Hematopoietic multipotent progenitor cell treated with erythropoietin and hydrocortisone succinate and interleukin-3 and kit ligand, for 4 days (in vitro differentiated cells): ENCODE measurements around the gene PHAF1.

ENCODE experiments used
- DNase-seq: peaks from one replicate; pipeline ENCODE4 v3.0.0-alpha.2; 2015

The PHAF1 gene

DNA sequence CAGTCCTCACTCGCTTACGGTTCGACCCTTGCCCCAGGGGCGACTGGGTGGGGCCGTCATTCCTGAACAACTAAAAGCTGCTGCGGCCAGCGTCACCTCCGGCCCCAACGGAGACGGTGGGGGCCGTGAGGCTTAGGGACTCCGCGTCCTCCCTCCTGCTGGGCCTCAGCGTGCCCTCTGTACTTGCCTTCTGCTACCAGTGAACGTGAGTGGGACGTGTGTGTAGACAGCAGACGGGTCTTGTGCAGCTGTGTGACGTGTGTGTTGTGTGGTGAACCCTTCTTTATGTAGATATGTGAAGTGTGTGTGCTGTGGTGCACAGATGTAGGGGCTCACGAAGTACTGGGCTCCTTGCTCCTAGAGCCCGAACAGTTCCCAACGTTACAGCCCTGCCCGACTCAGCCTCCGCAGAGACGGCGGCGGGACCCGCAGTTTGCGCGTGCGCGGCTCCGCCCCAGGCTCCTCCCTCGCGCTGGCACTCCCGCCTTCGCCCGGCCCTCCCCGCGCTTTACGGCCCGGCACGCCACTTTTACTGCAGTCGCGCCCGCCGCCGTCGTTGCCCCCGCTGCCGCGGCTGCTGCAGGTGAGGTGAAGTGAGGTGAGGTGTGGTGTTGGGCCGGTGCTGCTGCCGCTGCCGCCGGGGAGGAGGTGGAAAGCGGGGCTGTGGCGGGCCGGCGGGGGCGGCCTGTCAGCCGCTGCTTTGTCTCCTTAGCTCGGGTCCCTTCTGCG is at the start of gene PHAF1:
TSS of gene PHAF1 (plus strand) at position 535 of the 729 bp plus-strand sequence. CDS start 235 bp downstream, outside the sequence.
- DNase-seq, result peak; percentile 95

DNA sequence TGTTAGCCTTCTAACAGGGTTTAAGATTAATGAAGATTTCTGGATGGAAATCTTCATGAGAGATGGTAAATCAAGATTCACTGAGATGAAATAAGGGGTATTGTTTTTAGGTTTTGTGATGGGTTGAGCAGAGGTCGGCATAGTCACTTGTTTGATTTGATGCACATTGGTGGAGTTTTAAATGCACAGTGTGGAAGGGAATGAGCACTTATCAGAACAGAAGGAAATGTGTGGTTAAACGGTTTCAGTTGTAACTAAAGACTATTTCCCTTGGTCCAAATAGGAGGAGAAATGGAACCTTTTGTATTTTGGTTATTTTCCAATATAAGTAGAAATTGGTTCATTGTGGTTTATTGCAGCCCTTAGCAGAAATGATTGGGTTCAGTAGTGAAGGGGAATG is 46.7 kb upstream of the PHAF1 start:
- peak; percentile 80 for DNase-seq

DNA sequence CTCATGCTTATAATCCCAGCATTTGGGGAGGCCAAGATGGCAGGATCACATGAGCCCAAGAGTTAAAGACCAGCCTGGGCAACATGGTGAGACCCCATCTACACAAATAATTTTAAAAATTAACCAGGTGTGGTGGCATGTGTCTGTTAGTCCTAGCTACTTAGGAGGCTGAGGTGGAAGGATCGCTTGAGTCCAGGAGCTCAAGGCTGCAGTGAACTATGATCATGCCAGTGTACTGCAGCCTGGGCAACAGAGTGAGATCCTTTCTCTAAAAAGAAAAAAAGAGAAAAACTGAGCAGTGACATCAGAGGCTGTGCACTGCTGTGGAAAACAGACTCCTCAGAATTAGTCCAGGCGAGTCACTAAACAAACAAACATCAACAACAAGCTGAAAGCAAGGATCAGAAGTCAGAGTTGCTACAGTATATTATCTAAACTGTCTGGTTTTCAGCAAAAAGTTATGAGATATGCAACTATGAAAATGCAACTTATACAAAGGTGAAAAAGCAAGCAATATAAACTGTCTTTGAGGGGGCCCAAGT is 41.5 kb upstream of the PHAF1 start:
- DNase-seq, result no peak

GRCh38 chr16:67071476-67072048 is 38.2 kb upstream of the PHAF1 start:
- DNase-seq, result no peak

GRCh38 chr16:67075331-67075730 is 34.4 kb upstream of the PHAF1 start:
- no peak for DNase-seq

DNA sequence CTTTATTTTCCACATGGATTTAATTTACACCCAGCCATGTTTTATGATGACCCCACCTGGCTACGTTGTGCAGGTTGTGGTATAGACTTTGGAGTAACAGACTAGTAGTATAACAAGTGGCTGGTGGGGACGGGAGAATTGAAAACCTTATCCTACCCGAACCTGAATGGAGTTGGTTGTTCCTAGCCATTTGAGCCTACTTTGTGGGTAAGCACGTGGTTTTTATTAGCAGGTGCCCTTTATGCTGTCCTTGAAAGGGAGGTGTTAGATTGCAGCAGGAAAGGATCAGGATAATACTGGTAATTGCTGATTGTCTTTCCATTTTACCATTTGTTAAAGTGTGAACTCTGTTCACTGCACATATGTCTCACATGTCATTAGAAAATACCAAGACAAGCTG is 31.9 kb upstream of the PHAF1 start:
- DNase-seq, result no peak

GRCh38 chr16:67082100-67082499 is 27.6 kb upstream of the PHAF1 start:
- DNase-seq, result no peak

- no peak for DNase-seq
Observed at GRCh38 chr16:67082891-67083290, 26.9 kb upstream of the PHAF1 start.

- peak; percentile 43 for DNase-seq
Observed at GRCh38 chr16:67084345-67085028, 25.3 kb upstream of the PHAF1 start.

DNA sequence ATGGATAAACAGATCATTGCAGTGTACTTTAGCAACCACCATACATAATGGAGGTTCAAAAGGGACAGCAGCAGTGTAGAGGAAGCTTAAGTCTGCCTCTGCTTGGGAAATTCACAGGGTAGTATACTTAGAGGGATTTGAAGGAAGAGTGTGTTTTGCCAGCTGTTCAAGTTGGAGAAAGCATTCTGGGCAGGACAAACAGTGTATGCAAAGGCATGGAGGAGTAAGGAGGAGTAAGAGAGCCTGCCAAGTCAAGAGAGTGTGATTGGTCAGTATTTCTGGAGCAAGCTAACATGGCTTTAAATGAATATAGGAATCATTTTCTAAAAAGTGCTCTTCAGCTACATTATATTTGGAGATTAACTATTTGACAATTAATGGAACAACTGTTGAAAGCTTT is 22.9 kb upstream of the PHAF1 start:
- no peak for DNase-seq

DNA sequence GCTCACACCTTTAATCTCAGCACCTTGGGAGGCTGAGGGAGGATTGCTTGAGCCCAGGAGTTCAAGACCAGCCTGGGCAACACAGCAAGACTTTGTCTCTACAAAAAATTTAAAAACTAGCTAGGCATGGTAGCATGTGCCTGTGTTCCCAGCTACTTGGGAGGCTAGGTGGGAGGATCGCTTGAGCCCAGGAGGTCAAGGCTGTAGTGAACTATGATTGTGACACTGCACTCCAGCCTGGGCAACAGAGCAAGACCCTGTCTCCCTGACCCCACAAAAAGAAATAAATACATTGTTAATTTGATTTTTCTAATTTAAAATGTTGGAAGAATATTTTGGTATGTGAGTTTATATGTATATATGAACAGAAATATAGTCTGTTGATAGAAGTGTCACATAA is 22.4 kb upstream of the PHAF1 start:
- no peak for DNase-seq

- no peak for DNase-seq
Observed at GRCh38 chr16:67087803-67088202, 21.9 kb upstream of the PHAF1 start.

DNA sequence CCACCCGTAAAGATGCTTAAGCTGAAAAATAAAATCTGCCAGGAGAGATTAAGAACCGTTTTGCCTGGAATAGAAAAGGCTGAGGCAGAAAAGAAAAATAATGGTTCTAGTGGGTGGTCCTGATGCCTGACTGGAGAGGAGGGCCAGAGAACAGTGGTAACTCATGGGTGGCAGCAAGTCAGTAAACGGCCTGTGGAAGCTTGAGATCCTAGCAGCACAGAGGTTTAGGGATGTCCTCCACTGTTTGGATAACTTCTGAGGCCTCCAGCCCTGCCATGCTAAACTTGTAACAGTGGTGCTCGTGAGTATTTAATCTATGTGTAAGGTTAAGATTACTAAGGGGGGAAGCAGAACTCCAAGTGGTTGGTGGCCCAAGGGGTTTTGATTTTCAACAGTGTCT is 21.2 kb upstream of the PHAF1 start:
- DNase-seq, result no peak

GRCh38 chr16:67089101-67089500 is 20.6 kb upstream of the PHAF1 start:
- DNase-seq, result no peak

- no peak for DNase-seq
Observed at GRCh38 chr16:67091906-67092566, 17.7 kb upstream of the PHAF1 start.

DNA sequence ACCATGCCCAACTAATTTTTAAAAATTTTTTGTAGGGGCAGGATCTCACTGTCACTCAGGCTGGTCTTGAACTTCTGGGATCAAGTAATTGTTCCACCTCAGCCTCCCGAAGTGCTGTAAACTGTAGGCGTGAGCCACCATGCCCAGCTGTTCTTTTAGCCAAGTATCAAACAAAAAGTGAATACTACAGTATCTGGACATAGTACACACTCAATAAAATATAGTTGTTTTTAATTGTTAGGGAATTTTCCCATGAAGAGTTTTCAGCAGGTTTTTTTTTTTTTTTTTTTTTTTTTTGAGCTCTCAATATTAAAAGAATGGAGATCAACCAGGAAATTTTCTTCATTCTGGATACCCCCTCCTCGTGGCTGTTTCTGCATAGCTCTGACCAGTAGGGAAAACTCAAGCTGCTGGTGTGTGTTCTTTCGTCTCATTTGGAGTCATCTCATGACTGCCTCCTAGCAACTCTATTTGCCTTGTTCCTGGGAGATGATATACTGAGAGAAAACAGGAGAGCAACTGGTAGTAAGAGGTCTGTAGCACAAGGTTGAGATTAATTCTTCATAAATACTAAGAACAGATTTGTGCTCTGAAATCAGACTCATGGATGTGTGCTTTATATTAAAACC is 16.5 kb upstream of the PHAF1 start:
- no peak for DNase-seq

DNA sequence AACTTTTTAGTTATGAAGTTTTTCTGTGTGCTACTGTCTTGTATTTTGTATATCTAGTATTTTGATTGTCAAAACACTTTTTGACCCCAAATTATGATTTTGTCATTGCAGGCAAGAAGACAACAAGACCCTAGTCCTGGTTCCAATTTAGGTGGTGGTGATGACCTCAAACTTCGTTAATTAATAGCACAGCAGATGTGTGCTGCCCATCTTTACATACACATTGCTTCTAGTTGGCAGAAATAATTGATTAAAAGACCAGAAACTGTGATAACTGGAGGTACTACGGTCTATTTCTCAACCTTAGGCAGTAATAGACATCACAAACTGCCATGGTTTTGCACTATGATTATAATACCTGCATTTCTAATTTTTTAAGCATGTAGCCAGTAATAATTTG is 11.1 kb upstream of the PHAF1 start:
- no peak for DNase-seq

- DNase-seq, result peak; percentile 68
Observed at GRCh38 chr16:67100569-67101310, 9.0 kb upstream of the PHAF1 start.

DNA sequence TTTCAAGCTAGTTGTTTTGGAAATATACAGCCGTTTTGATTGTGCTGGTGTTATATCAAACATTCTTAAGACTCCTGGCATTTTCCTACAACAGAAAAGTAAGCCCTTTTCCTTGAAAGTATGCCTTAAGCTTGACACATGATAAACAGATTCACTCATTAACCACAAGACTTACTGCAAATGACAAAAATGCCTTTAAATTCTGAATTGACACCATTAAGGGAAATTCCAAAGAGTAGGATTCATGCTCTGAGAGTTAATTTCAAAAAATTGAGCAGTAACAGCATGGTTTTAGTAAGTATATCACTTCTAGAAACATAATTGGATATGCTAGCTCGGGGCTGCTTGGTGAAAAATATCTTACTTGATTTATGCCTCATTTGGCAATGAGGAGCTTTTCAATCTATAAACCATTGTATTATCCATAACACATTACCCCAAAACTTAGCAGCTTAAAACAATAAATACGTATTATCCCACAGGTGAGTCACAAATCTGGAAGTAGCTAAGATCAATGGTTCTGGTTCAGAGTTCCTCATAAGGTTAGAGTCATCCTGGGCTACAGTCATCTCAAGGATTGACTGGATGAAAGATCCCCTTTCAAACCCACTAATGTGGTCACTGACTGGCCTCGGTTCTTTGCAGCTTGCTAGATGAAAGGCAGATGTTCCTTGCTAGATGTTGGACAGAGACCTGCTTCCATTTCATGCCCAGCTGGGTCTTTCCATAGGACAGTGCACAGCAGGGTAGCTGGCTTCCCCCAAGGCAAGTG is 8.2 kb upstream of the PHAF1 start:
- no peak for DNase-seq

- peak; percentile 44 for DNase-seq
Observed at GRCh38 chr16:67104061-67104460, 5.7 kb upstream of the PHAF1 start.

- no peak for DNase-seq
Observed at GRCh38 chr16:67104845-67105244, 4.9 kb upstream of the PHAF1 start.
